Measurements from ENCODE around the gene THG1L.
"Not testable (repeated sequence)": the region's sequence is repeated elsewhere in the genome, so short reads cannot be mapped to it uniquely, and the experiment has no call there.

The THG1L gene
- total RNA-seq: 15.9 to 25.4 (median 19.7) reads per million in 4 experiments

DNA sequence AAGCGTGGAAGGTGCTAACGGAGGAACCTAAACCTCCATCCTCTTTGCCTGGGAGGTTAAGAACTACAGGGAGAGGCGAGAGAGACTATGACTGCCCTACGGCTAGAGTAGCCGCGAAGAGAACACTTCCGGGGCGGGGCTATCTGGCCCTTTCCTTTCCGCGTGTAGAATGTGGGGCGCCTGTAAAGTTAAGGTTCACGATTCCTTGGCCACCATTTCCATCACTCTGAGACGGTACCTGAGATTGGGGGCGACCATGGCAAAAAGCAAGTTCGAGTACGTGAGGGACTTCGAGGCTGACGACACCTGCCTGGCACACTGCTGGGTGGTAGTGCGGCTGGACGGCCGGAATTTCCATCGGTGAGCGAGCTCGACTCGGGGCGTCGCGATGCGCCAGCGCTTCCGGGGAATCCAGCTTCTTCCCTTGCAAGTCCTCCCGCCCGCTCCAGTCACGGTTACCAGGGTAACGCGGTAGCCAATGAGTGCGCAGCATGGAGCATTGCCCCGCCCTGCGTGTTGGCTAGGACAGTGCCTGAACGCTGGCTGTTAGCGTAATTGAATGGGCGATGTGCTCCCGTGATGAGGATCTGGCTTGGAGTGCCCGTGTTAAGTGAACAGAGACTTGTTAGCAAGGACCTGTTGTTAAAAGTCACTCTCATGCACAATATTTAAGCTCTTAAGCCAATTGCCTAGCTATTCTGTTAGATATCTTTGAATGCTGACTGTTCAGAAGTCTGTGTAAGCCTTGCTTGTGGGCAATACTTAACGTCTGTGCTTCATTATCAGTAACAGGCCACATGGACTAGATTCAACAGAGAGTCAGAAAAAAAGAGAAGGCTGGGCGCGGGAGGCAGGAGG lies at the start of gene THG1L:
Gene THG1L, plus strand, starts transcription at position 149 of the 858 bp plus-strand sequence. Its CDS starts 21 bp downstream, at position 170.
- DNase-seq: peak; percentile 99

GRCh38 chr5:157682257-157682656 lies 49.0 kb upstream of the THG1L start:
- DNase-seq: no peak

GRCh38 chr5:157686276-157687197 lies 44.7 kb upstream of the THG1L start:
- not testable (repeated sequence) for DNase-seq

GRCh38 chr5:157687198-157687554 lies 44.0 kb upstream of the THG1L start:
- DNase-seq: no peak

DNA sequence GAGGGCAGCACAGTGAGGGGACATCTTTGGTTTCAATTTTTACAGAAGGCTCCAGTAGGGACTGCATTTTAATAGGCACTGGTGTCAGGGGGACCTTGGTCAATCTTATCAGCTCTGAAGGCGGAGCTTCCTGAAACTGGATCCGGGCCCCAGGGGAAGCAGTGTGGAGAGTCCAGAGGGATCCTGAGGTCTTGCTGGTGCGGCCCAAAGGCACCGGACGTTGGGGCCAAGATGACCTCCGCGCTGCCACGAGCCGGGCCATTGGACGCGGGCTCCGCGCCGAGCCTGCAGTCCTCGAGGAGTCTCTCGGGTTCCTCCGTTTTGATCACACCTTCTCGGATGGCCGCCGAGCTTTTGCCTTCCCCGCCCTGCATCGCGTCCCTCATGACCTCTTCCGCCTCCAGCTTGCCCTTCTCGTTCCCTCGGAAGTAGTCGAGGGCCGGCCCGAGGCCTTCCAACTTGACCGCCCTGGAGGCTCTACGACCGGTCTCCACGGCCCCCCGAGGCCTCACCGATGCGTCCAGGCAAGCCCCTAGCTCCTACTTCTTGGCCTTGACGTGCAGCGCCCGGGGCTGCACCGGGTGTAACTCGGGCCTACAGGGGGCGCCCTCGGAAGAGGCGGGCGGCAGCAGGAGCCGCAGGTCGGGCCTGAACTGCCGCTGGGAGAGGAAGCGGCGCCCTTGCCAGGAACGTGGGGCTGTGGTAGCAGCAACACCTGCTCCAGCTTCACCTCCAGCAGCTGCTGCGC lies 41.1 kb upstream of the THG1L start:
- no peak for DNase-seq

DNA sequence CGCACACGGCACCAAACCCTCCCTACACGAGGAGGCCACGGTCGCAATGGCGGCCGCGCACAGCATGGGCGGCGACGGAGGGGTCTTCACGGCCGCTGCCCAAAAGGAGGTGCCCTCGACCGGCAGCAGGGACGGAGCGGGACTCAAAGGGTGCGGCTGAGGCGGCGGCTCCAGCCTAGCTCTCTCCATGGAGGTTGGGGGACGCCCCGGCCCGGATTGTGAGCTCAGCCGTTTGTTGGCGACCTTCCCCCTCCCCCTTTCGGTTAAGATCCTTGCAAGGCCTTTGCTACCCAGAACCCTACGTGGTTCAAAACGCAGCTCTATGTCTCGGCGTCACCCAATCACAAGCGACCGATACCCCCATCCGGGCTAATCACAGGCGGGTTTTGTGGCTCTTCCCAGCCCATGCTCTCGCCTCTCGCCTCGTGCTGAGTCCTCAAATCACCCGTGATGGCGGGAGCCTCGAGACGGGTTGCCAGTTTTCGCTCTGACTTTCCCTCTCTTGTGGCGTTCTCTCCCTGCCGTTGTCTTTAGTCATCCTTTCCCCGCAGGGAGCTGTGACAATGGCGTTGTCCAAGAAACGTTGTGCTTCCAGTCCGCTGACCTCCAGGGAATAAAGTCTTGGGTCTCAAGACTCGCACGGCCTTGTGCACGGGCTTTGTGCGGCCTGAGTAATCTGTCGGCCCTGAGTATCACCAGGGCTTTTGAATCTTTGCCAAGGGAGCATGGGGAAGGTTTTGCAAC lies 40.4 kb upstream of the THG1L start:
- DNase-seq: no peak

GRCh38 chr5:157693816-157694215 lies 37.4 kb upstream of the THG1L start:
- DNase-seq: not testable (repeated sequence)

DNA sequence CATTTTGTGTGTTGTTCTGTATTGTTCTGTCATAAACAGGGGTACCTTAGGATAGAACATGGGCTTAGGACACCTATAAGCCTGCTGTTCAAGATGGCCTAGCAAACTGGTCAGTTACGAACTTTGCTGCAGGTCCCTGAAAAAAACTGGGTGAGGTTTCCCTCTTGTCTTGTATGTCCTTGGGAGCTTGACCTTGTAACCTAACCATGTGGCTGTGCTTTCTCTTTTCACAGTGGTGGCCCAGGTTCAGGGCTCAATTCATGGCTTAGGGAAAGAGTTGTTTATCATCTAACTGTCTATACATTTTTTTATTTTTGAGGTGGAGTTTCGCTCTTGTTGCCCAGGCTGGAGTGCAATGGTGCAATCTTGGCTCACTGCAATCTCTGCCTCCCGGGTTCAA lies 35.1 kb upstream of the THG1L start:
- DNase-seq: not testable (repeated sequence)

- DNase-seq: not testable (repeated sequence)
Measured at GRCh38 chr5:157698674-157699073, 32.5 kb upstream of the THG1L start.

- no peak for DNase-seq
Measured at GRCh38 chr5:157703736-157704135, 27.5 kb upstream of the THG1L start.

GRCh38 chr5:157708866-157709265 lies 22.4 kb upstream of the THG1L start:
- no peak for DNase-seq

- DNase-seq: no peak
Measured at GRCh38 chr5:157709346-157709745, 21.9 kb upstream of the THG1L start.

DNA sequence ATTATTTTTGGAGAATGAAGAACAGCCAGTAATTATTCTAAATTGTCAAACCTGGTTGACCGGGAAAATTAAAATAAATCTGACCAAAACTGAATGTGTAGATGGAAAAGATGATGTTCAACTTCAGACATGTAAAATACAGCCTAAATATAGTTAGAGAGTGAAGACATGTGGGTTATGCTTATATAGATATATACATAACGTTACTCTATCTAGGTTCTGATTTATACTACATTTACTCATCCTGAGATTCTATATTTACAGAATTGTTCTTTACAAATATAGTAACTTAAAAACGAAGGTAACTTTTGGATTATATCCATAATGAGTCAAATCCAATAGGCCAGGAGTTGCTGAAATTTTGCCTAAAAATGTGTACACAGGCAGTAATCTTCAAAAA lies 20.8 kb upstream of the THG1L start:
- DNase-seq: no peak

DNA sequence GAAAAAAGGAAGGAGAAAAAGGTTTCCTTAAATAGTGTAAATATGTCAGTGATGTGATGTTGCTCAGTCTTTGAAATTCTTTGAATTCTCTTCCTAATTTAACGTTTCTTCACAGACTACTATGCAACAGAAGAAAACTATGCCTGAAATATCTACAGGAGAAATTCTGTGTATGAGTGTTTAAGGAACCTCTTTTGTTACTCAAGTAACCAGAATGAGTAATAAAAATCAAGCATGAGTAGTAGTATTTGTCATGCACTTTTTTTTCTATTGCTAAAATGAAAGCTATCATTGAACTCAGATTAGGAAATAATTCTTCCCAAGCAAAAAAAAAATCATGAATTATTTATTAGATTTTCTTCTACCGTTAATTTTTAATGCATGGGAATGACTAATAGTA lies 20.3 kb upstream of the THG1L start:
- no peak for DNase-seq

DNA sequence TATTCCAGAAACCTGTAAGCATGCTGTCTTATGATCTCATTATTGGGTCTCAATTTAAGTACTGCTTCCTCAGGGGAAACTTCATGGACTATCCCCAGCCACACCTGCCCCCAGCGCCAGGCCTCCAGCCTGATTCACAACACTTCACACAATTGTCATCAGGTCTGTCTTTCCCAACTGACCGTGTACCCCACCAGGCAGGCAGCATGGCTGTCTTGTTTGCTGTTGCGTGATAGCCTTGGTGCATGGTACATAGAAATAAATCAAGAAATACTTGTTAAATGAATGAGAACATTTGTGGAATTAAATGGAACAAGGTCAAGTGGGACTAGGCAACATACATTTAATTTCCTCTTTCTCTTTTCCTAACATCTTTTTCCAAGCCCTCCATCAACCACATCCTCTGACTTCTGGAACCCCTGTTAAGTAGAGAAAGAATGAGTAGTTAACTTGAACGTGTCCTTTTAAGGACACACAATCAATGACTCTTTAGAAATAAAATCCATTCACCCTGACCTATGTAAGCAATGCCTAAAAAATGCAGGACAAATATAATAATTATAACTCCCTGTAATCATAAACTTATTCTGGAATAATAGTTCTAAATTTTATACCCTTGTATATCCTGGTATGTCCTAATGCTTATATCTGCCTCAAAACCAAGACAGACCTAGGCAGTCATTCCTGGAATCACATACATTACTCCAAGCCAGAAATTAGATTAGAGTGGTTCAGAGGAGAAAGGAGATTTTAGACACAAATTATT lies 17.2 kb upstream of the THG1L start:
- DNase-seq: no peak

GRCh38 chr5:157714596-157714864 lies 16.7 kb upstream of the THG1L start:
- no peak for DNase-seq

DNA sequence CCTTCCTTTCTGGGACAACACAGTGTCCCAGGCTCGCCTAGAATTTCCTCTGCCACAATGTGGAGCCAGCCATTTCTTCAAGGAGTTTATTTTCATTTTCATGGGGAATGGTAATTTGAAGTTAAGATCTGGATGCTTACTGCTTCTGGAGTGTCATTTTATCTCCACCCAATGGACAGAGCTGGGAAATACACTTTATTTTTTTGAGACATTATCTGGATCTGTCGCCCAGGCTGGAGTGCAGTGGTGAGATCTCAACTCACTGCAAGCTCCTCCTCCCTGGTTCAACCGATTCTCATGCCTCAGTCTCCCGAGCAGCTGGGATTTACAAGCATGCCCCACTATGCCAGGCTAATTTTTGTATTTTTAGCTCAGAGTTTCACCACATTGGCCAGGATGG lies 12.7 kb upstream of the THG1L start:
- no peak for DNase-seq

GRCh38 chr5:157719245-157719644 lies 12.0 kb upstream of the THG1L start:
- DNase-seq: no peak

- DNase-seq: no peak
Measured at GRCh38 chr5:157721159-157721558, 10.1 kb upstream of the THG1L start.

- not testable (repeated sequence) for DNase-seq
Measured at GRCh38 chr5:157722895-157723294, 8.3 kb upstream of the THG1L start.

- DNase-seq: not testable (repeated sequence)
Measured at GRCh38 chr5:157726607-157727006, 4.6 kb upstream of the THG1L start.

GRCh38 chr5:157727858-157728257 lies 3.4 kb upstream of the THG1L start:
- DNase-seq: not testable (repeated sequence)

Measured in effector CD8-positive, alpha-beta T cell (primary cell).